ENCODE data around the gene PKN2.
"Not testable (repeated sequence)": the region's sequence is repeated elsewhere in the genome, so short reads cannot be mapped to it uniquely, and the experiment has no call there.

The PKN2 gene

DNA sequence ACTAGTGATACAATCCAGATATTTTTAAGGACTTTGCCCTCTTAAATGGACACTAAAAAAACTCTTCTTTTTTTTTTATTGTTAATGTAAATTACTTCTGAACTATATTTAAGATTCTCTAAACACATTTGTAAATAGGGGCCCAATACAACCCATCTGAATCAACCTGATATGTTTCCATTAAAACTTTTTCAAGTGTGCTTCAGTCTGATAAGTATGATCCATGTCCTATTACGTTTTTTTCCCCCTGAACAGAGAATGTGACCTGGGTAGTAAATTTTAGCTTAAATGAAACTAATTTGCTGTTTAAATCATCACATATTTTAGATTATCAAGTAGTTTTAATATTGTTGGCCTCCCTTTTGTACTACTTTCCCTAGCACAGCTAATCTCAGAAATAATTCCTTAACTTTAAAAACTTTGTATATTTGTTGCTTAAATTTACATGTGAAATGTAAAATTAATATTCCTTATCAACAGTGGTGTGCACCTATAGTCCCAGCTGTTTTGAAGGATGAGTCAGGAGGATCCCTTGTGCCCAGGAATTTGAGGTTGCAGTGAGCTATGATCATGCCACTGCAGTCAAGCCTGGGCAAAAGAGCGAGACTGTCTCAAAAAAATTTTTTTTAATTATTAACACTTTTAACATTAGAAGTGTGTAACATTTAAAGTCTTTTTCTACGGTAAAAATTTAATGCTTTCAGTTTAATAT, 3.0 kb upstream of the PKN2 start:
- Histone ChIP-seq H3K4me3 (ENCODE audit: low read depth in 1 of 2, low read length in 2 of 2) (no peak overlapping the region), H3K27me3 (ENCODE audit: control insufficient read depth in 1 of 2, insufficient read depth in 2 of 2, low read length in 2 of 2) (no peaks in the 10 kb centered on the region), H3K27ac (ENCODE audit: low read depth, low read length) (no peak overlapping the region), H3K9ac (ENCODE audit: low read length) (no peak overlapping the region), H3K9me3 (ENCODE audit: low read length) (no peaks in the 10 kb centered on the region), H3K4me1 (ENCODE audit: insufficient read depth, low read length) (peaks cover 13% of the 10 kb centered on the region), H3K36me3 (ENCODE audit: insufficient read depth, low read length) (no peaks in the 10 kb centered on the region)

DNA sequence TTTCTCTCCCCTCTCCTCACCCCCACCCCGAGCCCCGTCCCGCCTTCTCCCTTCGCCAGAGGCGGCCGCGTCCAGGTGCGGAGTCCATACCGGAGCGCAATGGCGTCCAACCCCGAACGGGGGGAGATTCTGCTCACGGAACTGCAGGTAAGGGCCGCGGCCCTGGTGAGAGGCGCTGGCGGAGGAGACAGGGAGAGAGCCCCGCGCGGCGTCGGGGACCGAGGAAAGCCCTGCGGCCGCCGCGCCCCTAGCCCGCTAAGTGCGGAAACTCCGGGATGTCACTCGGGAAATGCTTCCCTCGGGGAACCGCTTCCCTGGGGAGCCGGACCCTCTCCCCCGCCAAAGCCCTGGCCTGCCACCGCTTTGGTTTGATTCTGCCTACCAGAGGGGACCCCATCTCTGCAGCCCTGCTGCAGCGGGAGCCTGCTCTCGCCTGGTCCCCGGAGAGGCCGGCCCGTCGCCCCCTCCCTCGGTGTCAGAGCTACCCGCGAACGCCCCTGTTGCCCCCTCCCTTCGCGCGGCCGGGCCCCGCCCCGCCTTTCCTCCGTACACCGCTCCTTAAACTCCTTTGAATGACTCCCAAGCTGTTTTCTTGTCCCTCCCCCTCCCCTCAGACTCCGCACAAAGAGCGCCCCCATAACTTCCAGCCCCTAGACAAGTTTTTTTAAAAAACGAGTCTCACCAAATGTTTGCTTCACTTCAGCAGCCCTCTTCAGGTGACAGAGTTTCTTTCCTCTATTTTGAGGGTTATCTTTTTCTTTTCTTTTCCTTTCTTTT, 597 bp downstream of the PKN2 start:
- H3K9me3 ChIP-seq (ENCODE audit: low read length): no peaks in the 10 kb centered on the region
- H3K4me1 ChIP-seq (ENCODE audit: insufficient read depth, low read length): peaks cover 20% of the 10 kb centered on the region
- H3K36me3 ChIP-seq (ENCODE audit: insufficient read depth, low read length): no peaks in the 10 kb centered on the region
- H3K4me3 ChIP-seq (ENCODE audit: low read depth in 1 of 2, low read length in 2 of 2): peak overlapping the region; percentile 77 to 81
- H3K27ac ChIP-seq (ENCODE audit: low read depth, low read length): peak overlapping the region; percentile 36
- H3K9ac ChIP-seq (ENCODE audit: low read length): peak overlapping the region; percentile 22
- H3K27me3 ChIP-seq (ENCODE audit: control insufficient read depth in 1 of 2, insufficient read depth in 2 of 2, low read length in 2 of 2): no peaks in the 10 kb centered on the region

DNA sequence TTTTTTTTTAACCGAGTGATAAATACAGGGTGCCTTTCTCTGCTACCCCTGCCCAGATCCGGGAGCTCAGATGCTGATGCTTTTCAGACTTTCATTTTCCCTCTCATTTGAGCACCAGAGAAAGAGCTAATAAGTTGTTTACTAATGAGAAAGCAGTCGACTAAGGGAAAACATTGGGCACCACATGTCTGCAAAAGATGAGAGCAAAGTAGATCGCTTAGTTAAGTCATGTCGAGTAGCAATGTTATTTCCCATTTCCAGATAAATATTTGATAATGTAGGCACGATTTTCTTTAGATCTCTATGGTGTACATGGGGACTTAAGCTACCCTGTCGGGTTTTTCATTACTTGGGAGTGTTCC, 1.2 kb downstream of the PKN2 start:
- Histone ChIP-seq H3K9ac (ENCODE audit: low read length) (peak overlapping the region; percentile 22), H3K27ac (ENCODE audit: low read depth, low read length) (peak overlapping the region; percentile 36), H3K36me3 (ENCODE audit: insufficient read depth, low read length) (no peaks in the 10 kb centered on the region), H3K4me1 (ENCODE audit: insufficient read depth, low read length) (peaks cover 20% of the 10 kb centered on the region), H3K9me3 (ENCODE audit: low read length) (no peaks in the 10 kb centered on the region), H3K27me3 (ENCODE audit: control insufficient read depth in 1 of 2, insufficient read depth in 2 of 2, low read length in 2 of 2) (no peaks in the 10 kb centered on the region), H3K4me3 (ENCODE audit: low read depth in 1 of 2, low read length in 2 of 2) (peak overlapping the region; percentile 77 to 81)

DNA sequence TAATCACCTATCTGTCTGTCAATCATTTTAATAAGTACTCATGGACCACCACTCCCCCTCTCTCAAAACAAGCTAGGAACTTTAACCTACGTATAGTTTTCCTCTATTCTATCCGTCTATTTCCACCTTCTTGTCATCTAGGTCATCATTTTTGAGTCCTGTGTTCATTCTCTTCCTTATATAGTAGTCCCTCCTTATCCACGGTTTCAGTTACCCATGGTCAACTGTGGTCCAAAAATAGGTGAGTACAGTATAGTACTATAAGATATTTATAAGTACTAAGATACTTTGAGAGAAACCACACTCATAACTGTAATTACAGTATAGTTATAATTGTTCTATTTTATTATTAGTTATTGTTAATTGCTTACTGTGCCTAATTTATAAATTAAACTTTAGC, 7.5 kb downstream of the PKN2 start:
- Histone ChIP-seq H3K4me3 (ENCODE audit: low read depth in 1 of 2, low read length in 2 of 2) (no peak overlapping the region), H3K9ac (ENCODE audit: low read length) (no peak overlapping the region), H3K9me3 (ENCODE audit: low read length) (no peaks in the 10 kb centered on the region), H3K27ac (ENCODE audit: low read depth, low read length) (no peak overlapping the region), H3K27me3 (ENCODE audit: control insufficient read depth in 1 of 2, insufficient read depth in 2 of 2, low read length in 2 of 2) (no peaks in the 10 kb centered on the region), H3K36me3 (ENCODE audit: insufficient read depth, low read length) (no peaks in the 10 kb centered on the region), H3K4me1 (ENCODE audit: insufficient read depth, low read length) (peaks cover 3% of the 10 kb centered on the region)

DNA sequence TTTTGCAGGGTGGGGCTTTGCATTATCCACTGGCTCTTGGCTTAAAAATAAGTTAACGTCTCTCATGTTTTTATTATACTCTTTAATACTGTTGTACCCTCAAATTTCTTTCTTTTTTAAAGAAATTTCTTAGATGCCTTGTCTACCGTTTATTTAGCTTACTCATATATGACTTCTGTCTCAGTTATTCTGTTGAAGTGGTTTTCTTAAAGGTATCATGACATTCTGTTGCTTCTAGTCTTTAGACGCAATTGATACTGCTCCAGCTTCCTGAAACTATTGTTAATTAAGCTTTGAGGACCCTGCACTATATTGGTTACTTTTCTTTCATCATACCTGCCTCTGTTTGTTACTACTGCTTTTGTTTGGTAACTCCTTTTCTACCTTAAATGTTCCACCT, 11.7 kb downstream of the PKN2 start:
- H3K4me1 ChIP-seq (ENCODE audit: insufficient read depth, low read length): peaks cover 6% of the 10 kb centered on the region

DNA sequence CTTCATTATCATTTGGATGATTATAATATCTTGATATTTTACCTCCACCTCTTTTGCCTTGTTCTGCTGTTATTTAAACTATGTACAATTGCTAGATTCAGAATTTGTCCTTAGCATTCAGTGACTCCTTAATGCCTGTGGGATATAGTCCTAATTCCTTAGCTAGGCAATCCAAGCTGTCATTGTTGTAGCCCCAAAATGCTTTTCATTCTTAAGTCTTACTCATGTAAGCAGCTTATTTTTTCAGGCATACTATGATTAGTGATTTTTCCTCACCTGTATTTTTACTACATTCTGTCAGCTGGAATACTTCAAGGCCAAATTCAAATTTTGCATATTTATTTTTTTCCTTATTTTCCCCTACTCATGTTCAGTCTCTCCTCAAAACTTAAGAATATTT, 13.4 kb downstream of the PKN2 start:
- no peak overlapping the region for H3K27ac ChIP-seq (ENCODE audit: low read depth, low read length)
- H3K27me3 ChIP-seq (ENCODE audit: control insufficient read depth in 1 of 2, insufficient read depth in 2 of 2, low read length in 2 of 2): no peaks in the 10 kb centered on the region
- no peaks in the 10 kb centered on the region for H3K9me3 ChIP-seq (ENCODE audit: low read length)
- H3K4me1 ChIP-seq (ENCODE audit: insufficient read depth, low read length): peaks cover 6% of the 10 kb centered on the region
- no peaks in the 10 kb centered on the region for H3K36me3 ChIP-seq (ENCODE audit: insufficient read depth, low read length)
- H3K9ac ChIP-seq (ENCODE audit: low read length): no peak overlapping the region
- H3K4me3 ChIP-seq (ENCODE audit: low read depth in 1 of 2, low read length in 2 of 2): no peak overlapping the region

More for the DNA sequence above, 11.7 kb downstream of the PKN2 start:
- H3K4me3 ChIP-seq (ENCODE audit: low read depth in 1 of 2, low read length in 2 of 2): no peak overlapping the region
- H3K27me3 ChIP-seq (ENCODE audit: control insufficient read depth in 1 of 2, insufficient read depth in 2 of 2, low read length in 2 of 2): no peaks in the 10 kb centered on the region
- H3K9ac ChIP-seq (ENCODE audit: low read length): no peak overlapping the region
- H3K27ac ChIP-seq (ENCODE audit: low read depth, low read length): no peak overlapping the region
- H3K36me3 ChIP-seq (ENCODE audit: insufficient read depth, low read length): no peaks in the 10 kb centered on the region
- no peaks in the 10 kb centered on the region for H3K9me3 ChIP-seq (ENCODE audit: low read length)

DNA sequence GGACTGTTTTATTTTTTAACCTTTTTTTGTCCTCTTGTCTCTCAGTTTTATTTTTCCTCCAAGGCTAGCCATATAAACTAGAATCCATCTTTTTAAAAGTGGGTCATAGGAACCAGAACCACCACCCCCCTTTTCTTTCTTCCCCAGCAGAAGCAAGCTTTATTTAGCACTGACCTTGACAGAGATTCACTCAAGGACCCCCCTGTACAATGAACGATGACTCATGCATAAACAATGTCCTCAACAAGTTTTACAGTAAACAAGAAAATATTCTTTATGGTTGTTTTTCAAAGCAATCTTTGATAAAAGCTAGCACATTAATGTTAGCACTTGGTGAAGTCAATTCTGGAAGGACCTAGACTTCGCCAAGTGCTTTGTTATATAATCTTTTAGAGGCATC, 14.1 kb downstream of the PKN2 start:
- H3K27me3 ChIP-seq (ENCODE audit: control insufficient read depth in 1 of 2, insufficient read depth in 2 of 2, low read length in 2 of 2): no peaks in the 10 kb centered on the region
- H3K36me3 ChIP-seq (ENCODE audit: insufficient read depth, low read length): no peaks in the 10 kb centered on the region
- no peaks in the 10 kb centered on the region for H3K9me3 ChIP-seq (ENCODE audit: low read length)
- peaks cover 6% of the 10 kb centered on the region for H3K4me1 ChIP-seq (ENCODE audit: insufficient read depth, low read length)
- no peak overlapping the region for H3K27ac ChIP-seq (ENCODE audit: low read depth, low read length)
- no peak overlapping the region for H3K4me3 ChIP-seq (ENCODE audit: low read depth in 1 of 2, low read length in 2 of 2)
- no peak overlapping the region for H3K9ac ChIP-seq (ENCODE audit: low read length)

DNA sequence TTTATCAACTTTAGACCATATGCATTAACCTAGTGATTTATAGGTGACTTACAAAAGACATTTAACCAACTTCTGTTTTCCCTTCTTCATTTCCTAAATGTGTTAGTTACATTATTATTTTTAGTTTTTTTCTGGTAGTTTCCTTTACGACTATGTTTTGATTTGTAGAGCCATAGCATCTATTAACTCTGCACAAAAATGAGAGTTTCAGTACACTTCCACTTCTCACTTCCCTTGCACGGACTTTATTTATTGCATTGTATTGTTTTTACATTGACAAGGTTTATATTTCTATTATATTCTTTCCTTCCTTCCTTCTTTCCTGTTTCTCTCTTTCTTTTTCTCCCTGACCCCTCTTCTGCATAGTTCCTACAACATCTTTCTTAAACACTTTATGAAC, 14.7 kb downstream of the PKN2 start:
- Histone ChIP-seq H3K36me3 (ENCODE audit: insufficient read depth, low read length) (no peaks in the 10 kb centered on the region), H3K4me3 (ENCODE audit: low read depth in 1 of 2, low read length in 2 of 2) (no peak overlapping the region), H3K27me3 (ENCODE audit: control insufficient read depth in 1 of 2, insufficient read depth in 2 of 2, low read length in 2 of 2) (no peaks in the 10 kb centered on the region), H3K27ac (ENCODE audit: low read depth, low read length) (no peak overlapping the region), H3K9ac (ENCODE audit: low read length) (no peak overlapping the region), H3K4me1 (ENCODE audit: insufficient read depth, low read length) (peaks cover 6% of the 10 kb centered on the region), H3K9me3 (ENCODE audit: low read length) (no peaks in the 10 kb centered on the region)

DNA sequence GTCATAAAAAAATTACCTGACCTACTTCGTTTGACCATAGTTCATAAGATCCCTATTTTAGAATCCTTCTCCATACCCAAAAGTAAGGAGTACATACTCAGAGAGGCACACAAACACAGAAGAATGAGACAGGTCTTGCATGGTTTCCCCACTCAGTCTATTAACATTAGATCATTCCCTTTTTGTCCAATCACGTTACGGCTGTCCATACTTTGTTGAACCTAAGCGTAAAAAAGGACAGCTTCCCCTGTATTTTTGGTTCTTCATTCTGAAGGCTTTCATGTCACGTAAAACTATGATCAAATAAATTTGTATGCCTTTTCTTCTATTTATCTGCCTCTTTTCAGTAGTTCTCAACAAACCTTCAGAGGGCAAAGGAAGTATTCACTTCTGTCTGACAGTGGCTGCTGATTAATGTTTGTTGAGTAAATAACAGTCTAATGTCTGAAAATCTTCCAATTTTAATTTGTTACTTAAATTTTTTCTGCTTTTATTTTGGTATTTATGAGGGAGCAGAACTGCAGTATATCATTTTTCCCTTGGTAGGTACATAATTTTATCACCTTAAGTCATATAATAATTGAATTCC, 16.4 kb downstream of the PKN2 start:
- Histone ChIP-seq H3K9ac (ENCODE audit: low read length) (no peak overlapping the region), H3K9me3 (ENCODE audit: low read length) (no peaks in the 10 kb centered on the region), H3K36me3 (ENCODE audit: insufficient read depth, low read length) (no peaks in the 10 kb centered on the region), H3K4me1 (ENCODE audit: insufficient read depth, low read length) (peaks cover 6% of the 10 kb centered on the region), H3K27ac (ENCODE audit: low read depth, low read length) (no peak overlapping the region), H3K27me3 (ENCODE audit: control insufficient read depth in 1 of 2, insufficient read depth in 2 of 2, low read length in 2 of 2) (no peaks in the 10 kb centered on the region), H3K4me3 (ENCODE audit: low read depth in 1 of 2, low read length in 2 of 2) (no peak overlapping the region)

DNA sequence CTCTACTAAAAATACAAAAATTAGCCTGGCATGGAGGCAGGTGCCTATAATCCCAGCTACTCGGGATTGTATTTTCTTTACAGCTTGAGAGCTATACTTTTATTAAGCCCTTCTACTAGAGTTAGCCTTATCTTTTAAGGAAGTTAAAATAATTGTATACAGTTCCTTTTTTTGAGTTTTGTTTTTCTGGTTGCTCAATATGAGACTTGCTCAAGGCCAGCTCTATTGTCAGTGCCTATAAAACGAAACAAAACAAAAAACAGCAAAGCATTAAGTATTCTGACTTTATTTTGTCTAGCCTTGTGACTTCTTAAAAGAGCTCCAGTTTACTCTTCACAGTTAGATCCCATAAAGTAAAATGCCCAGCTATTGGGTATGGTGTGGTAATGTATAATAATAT, 17.2 kb downstream of the PKN2 start:
- Histone ChIP-seq H3K9ac (ENCODE audit: low read length) (no peak overlapping the region), H3K27me3 (ENCODE audit: control insufficient read depth in 1 of 2, insufficient read depth in 2 of 2, low read length in 2 of 2) (no peaks in the 10 kb centered on the region), H3K27ac (ENCODE audit: low read depth, low read length) (no peak overlapping the region), H3K36me3 (ENCODE audit: insufficient read depth, low read length) (no peaks in the 10 kb centered on the region), H3K4me3 (ENCODE audit: low read depth in 1 of 2, low read length in 2 of 2) (no peak overlapping the region), H3K9me3 (ENCODE audit: low read length) (no peaks in the 10 kb centered on the region), H3K4me1 (ENCODE audit: insufficient read depth, low read length) (peaks cover 6% of the 10 kb centered on the region)

DNA sequence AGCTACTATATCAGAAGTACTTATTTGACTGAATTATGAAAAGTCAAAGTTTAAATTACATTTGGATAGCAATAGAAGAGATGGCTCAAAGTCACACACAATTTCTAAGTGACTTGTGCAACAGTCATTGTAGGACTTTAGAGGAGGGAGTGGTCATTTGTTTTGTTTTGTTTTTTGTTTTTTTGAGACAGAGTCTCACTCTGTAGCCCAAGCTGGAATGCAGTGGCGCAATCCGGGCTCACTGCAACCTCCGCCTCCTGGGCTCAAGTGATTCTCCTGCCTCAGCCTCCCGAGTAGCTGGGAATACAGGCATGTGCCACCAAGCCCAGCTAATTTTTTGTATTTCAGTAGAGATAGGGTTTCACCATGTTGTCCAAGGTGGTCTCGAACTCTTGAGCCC, 17.7 kb downstream of the PKN2 start:
- H3K9me3 ChIP-seq (ENCODE audit: low read length); H3K4me1 ChIP-seq (ENCODE audit: insufficient read depth, low read length); H3K36me3 ChIP-seq (ENCODE audit: insufficient read depth, low read length); H3K9ac ChIP-seq (ENCODE audit: low read length); H3K27ac ChIP-seq (ENCODE audit: low read depth, low read length); H3K27me3 ChIP-seq (ENCODE audit: control insufficient read depth in 1 of 2, insufficient read depth in 2 of 2, low read length in 2 of 2); H3K4me3 ChIP-seq (ENCODE audit: low read depth in 1 of 2, low read length in 2 of 2): not testable (repeated sequence)
